GM19193 (cell line): Measurements from ENCODE around the gene FAM47C.
"Not testable (repeated sequence)": the region's sequence is repeated elsewhere in the genome, so short reads cannot be mapped to it uniquely, and the experiment has no call there.

ENCODE experiments used
- POLR2A ChIP-seq: IDR thresholded peaks from 4 replicates; pipeline ENCODE4 v1.6.1; 2011; ENCODE audit not compliant: insufficient read depth, insufficient read length; ENCODE audit errors: extremely low read depth

Gene FAM47C

GRCh38 chrX:37008182-37008581 is at the start of gene FAM47C:
Gene FAM47C (plus strand): TSS chrX:37008366. CDS start chrX:37008411, 45 bp downstream.
- not testable (repeated sequence) for TF ChIP-seq POLR2A

GRCh38 chrX:36961590-36961989 is 46.6 kb upstream of the FAM47C start:
- TF ChIP-seq POLR2A: no peak

- TF ChIP-seq POLR2A: no peak
Observed at GRCh38 chrX:36963069-36963808, 44.9 kb upstream of the FAM47C start.

- no peak for TF ChIP-seq POLR2A
Observed at GRCh38 chrX:36963852-36964251, 44.3 kb upstream of the FAM47C start.

- TF ChIP-seq POLR2A: no peak
Observed at GRCh38 chrX:36973575-36973974, 34.6 kb upstream of the FAM47C start.

GRCh38 chrX:36974911-36975310 is 33.3 kb upstream of the FAM47C start:
- no peak for TF ChIP-seq POLR2A

GRCh38 chrX:36978886-36979285 is 29.3 kb upstream of the FAM47C start:
- no peak for TF ChIP-seq POLR2A

GRCh38 chrX:36983831-36984230 is 24.3 kb upstream of the FAM47C start:
- TF ChIP-seq POLR2A: no peak

GRCh38 chrX:36986231-36986630 is 21.9 kb upstream of the FAM47C start:
- TF ChIP-seq POLR2A: no peak

GRCh38 chrX:37000140-37000539 is 8.0 kb upstream of the FAM47C start:
- no peak for TF ChIP-seq POLR2A

GRCh38 chrX:37010496-37010895 is 2.3 kb downstream of the FAM47C start:
- no peak for TF ChIP-seq POLR2A

- no peak for TF ChIP-seq POLR2A
Observed at GRCh38 chrX:37047776-37048175, 39.6 kb downstream of the FAM47C start.

GRCh38 chrX:37060999-37061398 is 52.8 kb downstream of the FAM47C start:
- no peak for TF ChIP-seq POLR2A
